ENCODE measurements around the gene TMEM121B. TPM values are rescaled to one million over a fixed set of nuclear protein-coding genes. Genes with fewer than 3 reads are reported as not detected.

The TMEM121B gene
- total and polyA plus RNA-seq, 2 of the 13 experiments (the other 11 are each of a cell fraction or from before 2014, with no cell fraction given): not detected

DNA sequence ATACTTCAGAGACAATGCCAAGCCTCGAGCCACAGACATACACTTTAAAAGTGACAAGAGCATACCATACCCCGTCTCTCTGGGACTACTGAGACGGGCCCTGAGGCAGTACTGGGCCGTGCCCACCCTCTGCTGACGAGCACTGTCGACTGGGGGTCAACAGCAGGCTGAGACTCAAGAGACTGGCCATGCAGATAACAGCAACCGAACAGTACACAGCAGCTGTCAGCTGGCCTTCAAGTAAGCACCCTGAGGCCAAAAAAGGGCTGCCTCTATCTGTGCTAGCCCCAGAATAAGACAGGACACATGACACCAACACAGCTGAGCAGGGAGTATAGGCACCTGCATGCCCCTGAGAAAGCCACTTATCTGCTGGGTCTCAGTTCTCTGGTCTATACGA lies 18.9 kb upstream of the TMEM121B start:
- H3K9ac ChIP-seq (ENCODE audit: insufficient read depth, low read depth, low read length): no peak overlapping the region
- no peak for ATAC-seq
- H3K4me3 ChIP-seq (replicated peaks in 1 of 3; ENCODE audit: insufficient read depth in 1 of 3, low read depth in 2 of 3, low read length in 3 of 3): no peak overlapping the region
- no peaks in the 10 kb centered on the region for H3K9me3 ChIP-seq (ENCODE audit: low read length)
- H3K4me2 ChIP-seq (ENCODE audit: low read depth, low read length): no peak overlapping the region
- H3K79me2 ChIP-seq (ENCODE audit: insufficient read depth, low read length): no peaks in the 10 kb centered on the region
- no peak for DNase-seq (ENCODE audit: low spot score)
- intact Hi-C loops (cut with micrococcal nuclease; ENCODE audit: unreplicated experiment) (no loop called here), in situ Hi-C loops (cut with HindIII; ENCODE audit: extremely low pct_ligation_motif_present, low pct_unique_long_range_greater_than_20kb) (no loop called here)
- no peak overlapping the region for H2AFZ ChIP-seq (ENCODE audit: low read length)
- no peak for FAIRE-seq
- H3K27ac ChIP-seq (ENCODE audit: extremely low read length, insufficient read depth, low read length): no peak overlapping the region
- no peaks in the 10 kb centered on the region for H4K20me1 ChIP-seq (ENCODE audit: insufficient read depth, low read length)
- H3K36me3 ChIP-seq (replicated peaks in 1 of 2; ENCODE audit: control insufficient read depth in 1 of 2, insufficient read depth in 2 of 2, low read length in 2 of 2): no peaks in the 10 kb centered on the region
- peaks cover 0 to 1% of the 10 kb centered on the region in 2 experiments; a peak in 2 of 5 replicates for H3K27me3 ChIP-seq (ENCODE audit: control insufficient read depth in 1 of 2, insufficient read depth in 2 of 2, low read length in 2 of 2)
- H3K4me1 ChIP-seq (ENCODE audit: insufficient read depth, low read length): no peaks in the 10 kb centered on the region
- TF ChIP-seq RBM39 (IDR thresholded peaks at IDR 0.05; ENCODE audit: low read depth, low read length, poor library complexity, severe bottlenecking) (no peak), ZFX (CRISPR knock-in tag; IDR thresholded peaks at IDR 0.05; ENCODE audit: low read depth) (no peak), PRMT3 (CRISPR knock-in tag; IDR thresholded peaks at IDR 0.05; ENCODE audit: borderline replicate concordance, low read depth) (no peak), ZMYM4 (CRISPR knock-in tag; IDR thresholded peaks at IDR 0.05) (no peak), ZNF501 (CRISPR knock-in tag; IDR thresholded peaks at IDR 0.05) (no peak), CHCHD3 (CRISPR knock-in tag; IDR thresholded peaks at IDR 0.05) (no peak), HMGA1 (CRISPR knock-in tag; conservative IDR thresholded peaks at IDR 0.05) (no peak), ZNF33B (CRISPR knock-in tag; IDR thresholded peaks at IDR 0.05) (no peak), SMC3 (IDR thresholded peaks at IDR 0.05; ENCODE audit: low read length) (no peak), HNF4A (CRISPR knock-in tag; IDR thresholded peaks at IDR 0.05) (no peak), RARA (CRISPR knock-in tag; IDR thresholded peaks at IDR 0.05) (no peak), ZSCAN9 (CRISPR knock-in tag; IDR thresholded peaks at IDR 0.05; ENCODE audit: borderline replicate concordance) (no peak), REL (CRISPR knock-in tag; conservative IDR thresholded peaks at IDR 0.05) (no peak)
- TF ChIP-seq, protein P1, sequence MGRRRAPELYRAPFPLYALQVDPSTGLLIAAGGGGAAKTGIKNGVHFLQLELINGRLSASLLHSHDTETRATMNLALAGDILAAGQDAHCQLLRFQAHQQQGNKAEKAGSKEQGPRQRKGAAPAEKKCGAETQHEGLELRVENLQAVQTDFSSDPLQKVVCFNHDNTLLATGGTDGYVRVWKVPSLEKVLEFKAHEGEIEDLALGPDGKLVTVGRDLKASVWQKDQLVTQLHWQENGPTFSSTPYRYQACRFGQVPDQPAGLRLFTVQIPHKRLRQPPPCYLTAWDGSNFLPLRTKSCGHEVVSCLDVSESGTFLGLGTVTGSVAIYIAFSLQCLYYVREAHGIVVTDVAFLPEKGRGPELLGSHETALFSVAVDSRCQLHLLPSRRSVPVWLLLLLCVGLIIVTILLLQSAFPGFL (CRISPR knock-in tag; IDR thresholded peaks at IDR 0.05): no peak
- no TSS peak for BruUV-seq (replicated peaks)
- ChIA-PET CTCF (ENCODE audit: low intra/inter-chr PET ratio, low total read pairs) (no interaction called here), POLR2A (no interaction called here)
- WGBS (ENCODE audit: low lambda C conversion rate): 12% methylated on average over 7 of the region's 8 CpGs
